Measurements from ENCODE around the gene ZNF205. TPM values are rescaled to one million over a fixed set of nuclear protein-coding genes. Genes with fewer than 3 reads are reported as not detected.
A peak's percentile ranks its signal among the peaks of the same experiment; 100 is the strongest.

Gene ZNF205
- total and polyA plus RNA-seq, 2 donors (not counting 1 experiment from before 2014, with no cell fraction given) = not detected

DNA sequence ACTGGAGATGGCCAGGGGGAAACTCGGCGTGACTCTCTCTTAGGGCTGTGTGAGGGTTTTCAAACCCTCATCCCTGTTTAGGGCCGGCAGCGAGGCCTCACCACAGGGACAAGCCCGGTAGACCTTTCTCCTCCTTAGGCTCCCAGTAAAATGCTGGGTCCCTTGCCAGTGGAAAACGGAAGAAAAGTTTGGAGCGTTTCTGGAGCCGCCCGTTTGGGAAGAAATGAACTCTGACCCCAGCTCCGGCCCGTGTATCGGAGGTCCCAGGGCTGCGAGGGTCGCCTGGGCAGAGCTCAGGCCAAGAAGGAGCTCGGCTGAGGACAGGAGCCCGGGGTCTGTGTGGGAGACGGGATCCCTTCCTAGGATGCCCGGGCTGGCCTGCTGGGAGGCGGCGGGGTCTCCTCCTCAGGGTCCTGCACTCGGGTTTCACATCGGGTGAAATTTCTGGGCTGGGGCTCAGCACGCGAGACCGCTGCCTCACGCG is 45.7 kb downstream of the ZNF205 start:
- H3K4me1 ChIP-seq (ENCODE audit: control insufficient read depth in 2 of 2, insufficient read depth in 2 of 2, low read length in 2 of 2) = peaks cover 17 to 27% of the 10 kb centered on the region in 2 donors
- H3K79me2 ChIP-seq (ENCODE audit: control insufficient read depth, insufficient read depth, low read length) = no peaks in the 10 kb centered on the region
- H3K9me3 ChIP-seq (ENCODE audit: control extremely low read depth in 1 of 3, control insufficient read depth in 2 of 3, insufficient read depth in 1 of 3, low read length in 2 of 3) = peaks cover 0 to 37% (median 3%) of the 10 kb centered on the region in 3 donors
- ATAC-seq (ENCODE audit: low read depth) (peak; percentile 3), DNase-seq (no peak)
- under 1% methylated on average over 25 of the region's 27 CpGs for WGBS (ENCODE audit: insufficient coverage)
- peak overlapping the region; percentile 84 for H2AFZ ChIP-seq (ENCODE audit: insufficient read depth, low read depth, low read length, poor library complexity, severe bottlenecking)
- TF ChIP-seq CTCF (IDR thresholded peaks at IDR 0.05) (no peak), EZH2 (IDR thresholded peaks at IDR 0.05; ENCODE audit: borderline replicate concordance, insufficient read depth, low read depth, low read length, poor library complexity, severe bottlenecking) (no peak)
- peak overlapping the region; percentile 88 for H3K9ac ChIP-seq (ENCODE audit: low read length)
- no peaks in the 10 kb centered on the region for H4K20me1 ChIP-seq (ENCODE audit: control insufficient read depth, insufficient read depth, low read length, poor library complexity, severe bottlenecking)
- ChIA-PET POLR2A (interaction anchor here (0.6 to 2.7 kb wide), 12 partner anchors 8 to 243 kb away, joined by 3 to 27 read pairs (median 4); partner anchors contain the start of genes HCFC1R1, THOC6, ZNF213 and ZSCAN32), CTCF (interaction anchor here (0.6 to 3.2 kb wide), 8 partner anchors 8 to 342 kb away, joined by 3 to 13 read pairs (median 4); no protein-coding TSS in a partner anchor)
- H3K4me3 ChIP-seq (ENCODE audit: control extremely low read depth in 1 of 5, extremely low read depth in 1 of 5, insufficient read depth in 1 of 5, low read depth in 2 of 5, low read length in 4 of 5) = peak overlapping the region; percentile 34 to 96 (median 84)
- peak overlapping the region; percentile 93 for H3K4me3 Mint-ChIP-seq
- intact Hi-C loops (cut with micrococcal nuclease) = loop anchor here (1.0 to 10.0 kb wide), 4 partner anchors 8 to 107 kb away; no protein-coding TSS in a partner anchor
- H3K27ac ChIP-seq (ENCODE audit: low read length in 2 of 2) = peak overlapping the region; percentile 29 to 60
- peaks cover 0 to 4% (median 1%) of the 10 kb centered on the region in 4 experiments for H3K27me3 ChIP-seq (replicated peaks in 1 of 4; ENCODE audit: control extremely low read depth in 1 of 4, control insufficient read depth in 3 of 4, insufficient read depth in 4 of 4, low read length in 3 of 4)
- no peaks in the 10 kb centered on the region for H3K27me3 Mint-ChIP-seq
- peak overlapping the region; percentile 99 for H3K4me2 ChIP-seq (replicated peaks; ENCODE audit: low read depth, low read length, poor library complexity, severe bottlenecking)
- peaks cover 5% of the 10 kb centered on the region for H3K9me3 Mint-ChIP-seq (ENCODE audit: insufficient read depth)
- peak overlapping the region; percentile 87 for H3K27ac Mint-ChIP-seq
- H3K36me3 ChIP-seq (replicated peaks in 1 of 2; ENCODE audit: control extremely low read depth in 1 of 2, control insufficient read depth in 1 of 2, extremely low read depth in 1 of 2, insufficient read depth in 2 of 2, low read length in 1 of 2) = no peaks in the 10 kb centered on the region
- peaks cover 18% of the 10 kb centered on the region for H3K4me1 Mint-ChIP-seq

Measured in B cell (primary cell).